Endothelial cell of umbilical vein (primary cell): ENCODE data around the gene TGFBI. TPM values are rescaled to one million over a fixed set of nuclear protein-coding genes. Genes with fewer than 3 reads are reported as not detected.

ENCODE experiments used
- BruUV-seq: library from RNA; stranded (reverse); fragments of 400-500 nt; replicated peaks from 2 replicates; lab custom pipeline; 2021; lab: Mats Ljungman, UMichigan
- CTCF ChIA-PET: fragments of 300-600, 350-600 bp; sonication (Branson Sonifier 250); formaldehyde crosslinking; loops from one replicate; lab custom pipeline; 2021; ENCODE audit warnings: antibody characterized with exemption, inconsistent platforms; lab: Charles Lee
- POLR2A ChIA-PET: fragments of 300-600, 350-600 bp; sonication (Branson Sonifier 250); formaldehyde crosslinking; loops from one replicate; lab custom pipeline; 2021; ENCODE audit warnings: antibody characterized with exemption, inconsistent platforms; lab: Charles Lee
- DNase-seq: peaks from one replicate; pipeline ENCODE4 v3.0.0-alpha.2; 2011; ENCODE audit warnings: low read depth, low spot score
- FAIRE-seq: peaks from 2 replicates; lab custom pipeline; 2011; peaks lifted over from hg19 to GRCh38; lab: Jason Lieb, UNC
- H2AFZ ChIP-seq: 2 replicates; pipeline ENCODE4 v1.6.0; 2012; ENCODE audit warnings: low read depth, low read length, control low read depth, inconsistent platforms
- H3K27ac ChIP-seq: 2 replicates; pipeline ENCODE4 v1.5.1; 2011; ENCODE audit warnings: low read depth, mild to moderate bottlenecking, control low read depth, low read length, moderate library complexity; ENCODE audit not compliant: insufficient read depth
- H3K27me3 ChIP-seq, 2 experiments: 2 replicates each; pipeline versions ENCODE4 v1.6.0 to v1.6.1; 2011; ENCODE audit warnings: low read length in 2 of 2, mixed read lengths in 1 of 2; ENCODE audit not compliant: control insufficient read depth in 2 of 2, insufficient read depth in 2 of 2
- H3K36me3 ChIP-seq, 2 experiments: 2 replicates in 1 of 2; 3 replicates in 1 of 2; pipeline ENCODE4 v1.5.1; 2011; ENCODE audit warnings: low read length in 2 of 2, mild to moderate bottlenecking in 1 of 2, moderate library complexity in 1 of 2; ENCODE audit not compliant: control insufficient read depth in 2 of 2, insufficient read depth in 2 of 2; ENCODE audit errors: extremely low read depth in 1 of 2
- H3K4me1 ChIP-seq: 3 replicates; pipeline ENCODE4 v1.5.1; 2011; ENCODE audit warnings: mild to moderate bottlenecking, low read length; ENCODE audit not compliant: control insufficient read depth, insufficient read depth; ENCODE audit errors: extremely low read depth
- H3K4me2 ChIP-seq: 2 replicates; pipeline ENCODE4 v1.6.1; 2011; ENCODE audit warnings: low read length, control low read depth, mixed read lengths; ENCODE audit not compliant: insufficient read depth
- H3K4me3 ChIP-seq, 3 experiments: fragments of 200-600 bp in 1 of 3; sonication (generic), shearing (Covaris generic) in 1 of 3; replicated peaks in 1 of 3; 2 replicates each; pipeline ENCODE4 v1.5.1; 2011 to 2016; ENCODE audit warnings: control low read depth in 3 of 3, low read length in 3 of 3, mild to moderate bottlenecking in 2 of 3, inconsistent platforms in 1 of 3, low read depth in 1 of 3, moderate library complexity in 1 of 3; ENCODE audit not compliant: insufficient read depth in 1 of 3
- H3K79me2 ChIP-seq: 2 replicates; pipeline ENCODE4 v1.6.0; 2012; ENCODE audit warnings: low read length, inconsistent platforms; ENCODE audit not compliant: control insufficient read depth, insufficient read depth
- H3K9ac ChIP-seq: replicated peaks from 2 replicates; pipeline ENCODE3; 2011; ENCODE audit warnings: low read length, control low read depth; ENCODE audit not compliant: insufficient read depth; ENCODE audit errors: extremely low read depth
- H3K9me1 ChIP-seq: replicated peaks from 3 replicates; pipeline ENCODE4 v1.6.0; 2011; ENCODE audit warnings: mild to moderate bottlenecking, low read length; ENCODE audit not compliant: control insufficient read depth, insufficient read depth; ENCODE audit errors: extremely low read depth
- H3K9me3 ChIP-seq: replicated peaks from 2 replicates; pipeline ENCODE4 v1.5.1; 2012; ENCODE audit warnings: low read length, inconsistent platforms; ENCODE audit not compliant: control insufficient read depth, insufficient read depth
- H4K20me1 ChIP-seq: replicated peaks from 2 replicates; pipeline ENCODE3; 2011; ENCODE audit warnings: mild to moderate bottlenecking, low read length; ENCODE audit not compliant: control insufficient read depth, insufficient read depth; ENCODE audit errors: extremely low read depth
- EZH2 ChIP-seq: IDR thresholded peaks from 2 replicates; pipeline ENCODE4 v1.6.1; 2012; ENCODE audit warnings: borderline replicate concordance, low read depth, mild to moderate bottlenecking, moderate library complexity, low read length, inconsistent platforms; ENCODE audit not compliant: severe bottlenecking
- FOS ChIP-seq: IDR thresholded peaks from 2 replicates; pipeline ENCODE4 v1.6.1; 2011; ENCODE audit warnings: mild to moderate bottlenecking, low read length, moderate library complexity, borderline replicate concordance; ENCODE audit not compliant: insufficient read depth
- JUN ChIP-seq: IDR thresholded peaks from 2 replicates; pipeline ENCODE4 v1.6.1; 2011; ENCODE audit warnings: borderline replicate concordance, low read depth; ENCODE audit not compliant: insufficient read length, insufficient read depth
- MYC ChIP-seq: IDR thresholded peaks from one replicate; pipeline ENCODE4 v1.6.1; 2011; ENCODE audit warnings: mild to moderate bottlenecking, low read depth, low read length
- POLR2A ChIP-seq: IDR thresholded peaks from 2 replicates; pipeline ENCODE4 v1.6.1; 2012; ENCODE audit warnings: low read depth, mild to moderate bottlenecking, control low read depth, low read length
- POLR2AphosphoS5 ChIP-seq: IDR thresholded peaks from 2 replicates; pipeline ENCODE4 v1.6.1; 2012; ENCODE audit warnings: low read depth, mild to moderate bottlenecking, control low read depth, low read length, moderate library complexity; ENCODE audit not compliant: insufficient read depth
- dilution Hi-C: fragments of 300-500 bp; cut with MboI; formaldehyde crosslinking; loops from one replicate; pipeline ENCODE4 v1.15.0; 2019; ENCODE audit warnings: low sequenced_read_pairs; ENCODE audit not compliant: extremely low pct_ligation_motif_present
- intact Hi-C: fragments of 100-400 bp; cut with micrococcal nuclease; formaldehyde crosslinking; loops from one replicate; pipeline ENCODE4 v1.10.0; 2022
- polyA plus RNA-seq, 4 experiments: library from polyadenylated mRNA; depleted of rRNA in 3 of 4; stranded (reverse) in 3 of 4; unstranded in 1 of 4; fragments of >200 nt; gene quantifications; 2 replicates each; pipeline versions ENCODE4 v1.2.1 to v1.2.3, GENCODE V29; 2011 to 2012; ENCODE audit warnings: missing spikeins in 1 of 4
- total RNA-seq: library from RNA; stranded (reverse); gene quantifications from 2 replicates; pipeline ENCODE4 v1.2.3, GENCODE V29; 2021
- TF ChIP-seq, protein P1 (sequence below), 2 donors: IDR thresholded peaks; 1 replicate in 1 of 2; 2 replicates in 1 of 2; pipeline ENCODE4 v1.5.1; 2011; ENCODE audit warnings: low read length in 2 of 2, mild to moderate bottlenecking in 2 of 2, moderate library complexity in 2 of 2, control low read depth in 1 of 2, inconsistent platforms in 1 of 2, low read depth in 1 of 2; ENCODE audit not compliant: insufficient read depth in 1 of 2; ENCODE audit errors: extremely low read depth in 1 of 2
- TF ChIP-seq, protein P2 (sequence below): IDR thresholded peaks from 2 replicates; pipeline ENCODE4 v1.6.1; 2011; ENCODE audit not compliant: insufficient read depth, insufficient read length

Gene TGFBI
- total and polyA plus RNA-seq, 2 donors (not counting 3 experiments of a cell fraction or from before 2014, with no cell fraction given), result 6.5 to 18.9 TPM

DNA sequence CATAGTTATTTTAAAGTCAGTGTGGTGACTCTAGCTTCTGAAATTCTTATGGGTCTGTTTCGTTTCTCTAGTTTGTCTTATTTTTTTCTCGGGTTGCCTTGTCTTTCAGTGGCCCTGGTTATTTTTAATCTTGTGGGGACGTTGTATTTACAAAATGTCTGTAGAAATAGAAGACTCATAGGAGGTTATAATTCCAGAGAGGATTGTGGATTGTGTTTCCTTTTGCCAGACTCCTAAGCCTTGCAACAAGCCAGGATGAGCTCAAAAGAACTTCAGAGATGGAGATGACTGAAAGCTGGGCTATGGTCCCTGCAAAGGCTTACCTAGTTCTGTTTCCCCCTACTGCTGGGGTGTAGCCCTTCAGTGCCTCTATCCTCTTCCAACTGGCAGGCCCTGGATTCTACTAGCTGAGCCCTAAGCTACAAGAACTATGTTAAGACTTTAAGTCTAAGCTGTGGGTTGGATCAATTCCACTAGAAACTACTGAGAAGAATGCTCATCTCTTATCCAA lies 41.8 kb upstream of the TGFBI start:
- Histone ChIP-seq H3K9me3 (no peaks in the 10 kb centered on the region), H3K4me2 (no peak overlapping the region), H3K9me1 (no peaks in the 10 kb centered on the region), H3K36me3 (no peaks in the 10 kb centered on the region), H3K9ac (no peak overlapping the region), H3K27ac (no peak overlapping the region), H3K4me1 (no peaks in the 10 kb centered on the region), H4K20me1 (no peaks in the 10 kb centered on the region), H3K4me3 (no peak overlapping the region), H2AFZ (no peak overlapping the region), H3K79me2 (no peaks in the 10 kb centered on the region), H3K27me3 (no peaks in the 10 kb centered on the region)
- FAIRE-seq (no peak), DNase-seq (no peak)
- BruUV-seq, result no TSS peak
- dilution Hi-C loops (no loop called here), intact Hi-C loops (no loop called here)
- ChIA-PET CTCF (interaction anchor here (1.0 to 2.5 kb wide), 5 partner anchors 9 to 95 kb away, joined by 3 to 12 read pairs (median 3); no protein-coding TSS in a partner anchor), POLR2A (no interaction called here)
- no peak for TF ChIP-seq POLR2A
- TF ChIP-seq JUN, result no peak
- no peak for TF ChIP-seq EZH2
- no peak for TF ChIP-seq FOS
- TF ChIP-seq POLR2AphosphoS5, result no peak
- TF ChIP-seq, protein P1, sequence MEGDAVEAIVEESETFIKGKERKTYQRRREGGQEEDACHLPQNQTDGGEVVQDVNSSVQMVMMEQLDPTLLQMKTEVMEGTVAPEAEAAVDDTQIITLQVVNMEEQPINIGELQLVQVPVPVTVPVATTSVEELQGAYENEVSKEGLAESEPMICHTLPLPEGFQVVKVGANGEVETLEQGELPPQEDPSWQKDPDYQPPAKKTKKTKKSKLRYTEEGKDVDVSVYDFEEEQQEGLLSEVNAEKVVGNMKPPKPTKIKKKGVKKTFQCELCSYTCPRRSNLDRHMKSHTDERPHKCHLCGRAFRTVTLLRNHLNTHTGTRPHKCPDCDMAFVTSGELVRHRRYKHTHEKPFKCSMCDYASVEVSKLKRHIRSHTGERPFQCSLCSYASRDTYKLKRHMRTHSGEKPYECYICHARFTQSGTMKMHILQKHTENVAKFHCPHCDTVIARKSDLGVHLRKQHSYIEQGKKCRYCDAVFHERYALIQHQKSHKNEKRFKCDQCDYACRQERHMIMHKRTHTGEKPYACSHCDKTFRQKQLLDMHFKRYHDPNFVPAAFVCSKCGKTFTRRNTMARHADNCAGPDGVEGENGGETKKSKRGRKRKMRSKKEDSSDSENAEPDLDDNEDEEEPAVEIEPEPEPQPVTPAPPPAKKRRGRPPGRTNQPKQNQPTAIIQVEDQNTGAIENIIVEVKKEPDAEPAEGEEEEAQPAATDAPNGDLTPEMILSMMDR (IDR thresholded peaks at IDR 0.05; ENCODE audit: extremely low read depth in 1 of 2, insufficient read depth in 1 of 2, low read depth in 1 of 2, low read length in 2 of 2), result no peak
- TF ChIP-seq MYC, result no peak
- TF ChIP-seq, protein P2, sequence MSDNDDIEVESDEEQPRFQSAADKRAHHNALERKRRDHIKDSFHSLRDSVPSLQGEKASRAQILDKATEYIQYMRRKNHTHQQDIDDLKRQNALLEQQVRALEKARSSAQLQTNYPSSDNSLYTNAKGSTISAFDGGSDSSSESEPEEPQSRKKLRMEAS, result no peak
